ENCODE measurements around the gene VPS37C.
"Not testable (repeated sequence)": the region's sequence is repeated elsewhere in the genome, so short reads cannot be mapped to it uniquely, and the experiment has no call there.

DNA sequence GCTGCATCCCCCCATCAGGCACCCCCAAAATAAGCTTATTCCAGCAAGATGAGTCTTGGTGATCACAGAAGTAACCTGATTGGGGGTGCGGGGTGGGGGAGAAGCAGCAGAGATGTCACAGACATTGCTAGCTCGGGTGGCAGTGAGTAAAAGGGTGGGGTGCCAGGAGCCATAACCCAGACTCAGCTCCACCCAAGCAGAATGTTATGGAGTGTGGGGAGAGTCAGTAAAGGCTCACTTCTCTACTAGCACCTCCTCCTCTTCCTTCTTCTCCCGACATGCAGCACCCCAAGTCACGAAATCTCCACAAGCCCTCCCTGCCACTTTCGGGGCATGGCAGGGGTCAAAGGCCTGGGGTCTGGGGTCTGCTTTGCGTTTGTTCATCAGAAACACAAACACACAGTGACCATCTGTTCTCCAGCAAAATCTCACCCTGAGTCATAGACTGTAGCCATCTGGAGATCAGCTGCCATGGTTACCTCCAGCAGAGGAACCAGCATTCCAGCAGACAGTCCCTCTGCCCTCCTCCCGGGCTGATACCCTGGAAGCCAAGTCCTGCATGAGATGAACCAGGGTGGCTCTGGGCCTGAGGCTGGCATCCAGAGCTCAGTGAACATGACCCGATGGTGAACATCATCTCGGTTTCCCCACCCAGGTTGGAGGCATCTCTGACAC, 46.5 kb upstream of the VPS37C start:
- not testable (repeated sequence) for TF ChIP-seq ZFX (IDR thresholded peaks at IDR 0.05; ENCODE audit: borderline replicate concordance)
- TF ChIP-seq, protein P1, sequence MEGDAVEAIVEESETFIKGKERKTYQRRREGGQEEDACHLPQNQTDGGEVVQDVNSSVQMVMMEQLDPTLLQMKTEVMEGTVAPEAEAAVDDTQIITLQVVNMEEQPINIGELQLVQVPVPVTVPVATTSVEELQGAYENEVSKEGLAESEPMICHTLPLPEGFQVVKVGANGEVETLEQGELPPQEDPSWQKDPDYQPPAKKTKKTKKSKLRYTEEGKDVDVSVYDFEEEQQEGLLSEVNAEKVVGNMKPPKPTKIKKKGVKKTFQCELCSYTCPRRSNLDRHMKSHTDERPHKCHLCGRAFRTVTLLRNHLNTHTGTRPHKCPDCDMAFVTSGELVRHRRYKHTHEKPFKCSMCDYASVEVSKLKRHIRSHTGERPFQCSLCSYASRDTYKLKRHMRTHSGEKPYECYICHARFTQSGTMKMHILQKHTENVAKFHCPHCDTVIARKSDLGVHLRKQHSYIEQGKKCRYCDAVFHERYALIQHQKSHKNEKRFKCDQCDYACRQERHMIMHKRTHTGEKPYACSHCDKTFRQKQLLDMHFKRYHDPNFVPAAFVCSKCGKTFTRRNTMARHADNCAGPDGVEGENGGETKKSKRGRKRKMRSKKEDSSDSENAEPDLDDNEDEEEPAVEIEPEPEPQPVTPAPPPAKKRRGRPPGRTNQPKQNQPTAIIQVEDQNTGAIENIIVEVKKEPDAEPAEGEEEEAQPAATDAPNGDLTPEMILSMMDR (IDR thresholded peaks at IDR 0.05): not testable (repeated sequence)

Data from 22Rv1 (cell line).